Stimulated activated CD8-positive, alpha-beta memory T cell treated with anti-CD3 and anti-CD28 coated beads, Interleukin-4, amount 100 ng/mL, for 48 hours (primary cell): ENCODE measurements around the gene CDH11.
A peak's percentile ranks its signal among the peaks of the same experiment; 100 is the strongest.

Source experiments
- DNase-seq: peaks from one replicate; pipeline ENCODE4 v3.0.0-alpha.2; 2020

Gene CDH11, protein sequence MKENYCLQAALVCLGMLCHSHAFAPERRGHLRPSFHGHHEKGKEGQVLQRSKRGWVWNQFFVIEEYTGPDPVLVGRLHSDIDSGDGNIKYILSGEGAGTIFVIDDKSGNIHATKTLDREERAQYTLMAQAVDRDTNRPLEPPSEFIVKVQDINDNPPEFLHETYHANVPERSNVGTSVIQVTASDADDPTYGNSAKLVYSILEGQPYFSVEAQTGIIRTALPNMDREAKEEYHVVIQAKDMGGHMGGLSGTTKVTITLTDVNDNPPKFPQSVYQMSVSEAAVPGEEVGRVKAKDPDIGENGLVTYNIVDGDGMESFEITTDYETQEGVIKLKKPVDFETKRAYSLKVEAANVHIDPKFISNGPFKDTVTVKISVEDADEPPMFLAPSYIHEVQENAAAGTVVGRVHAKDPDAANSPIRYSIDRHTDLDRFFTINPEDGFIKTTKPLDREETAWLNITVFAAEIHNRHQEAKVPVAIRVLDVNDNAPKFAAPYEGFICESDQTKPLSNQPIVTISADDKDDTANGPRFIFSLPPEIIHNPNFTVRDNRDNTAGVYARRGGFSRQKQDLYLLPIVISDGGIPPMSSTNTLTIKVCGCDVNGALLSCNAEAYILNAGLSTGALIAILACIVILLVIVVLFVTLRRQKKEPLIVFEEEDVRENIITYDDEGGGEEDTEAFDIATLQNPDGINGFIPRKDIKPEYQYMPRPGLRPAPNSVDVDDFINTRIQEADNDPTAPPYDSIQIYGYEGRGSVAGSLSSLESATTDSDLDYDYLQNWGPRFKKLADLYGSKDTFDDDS

DNA sequence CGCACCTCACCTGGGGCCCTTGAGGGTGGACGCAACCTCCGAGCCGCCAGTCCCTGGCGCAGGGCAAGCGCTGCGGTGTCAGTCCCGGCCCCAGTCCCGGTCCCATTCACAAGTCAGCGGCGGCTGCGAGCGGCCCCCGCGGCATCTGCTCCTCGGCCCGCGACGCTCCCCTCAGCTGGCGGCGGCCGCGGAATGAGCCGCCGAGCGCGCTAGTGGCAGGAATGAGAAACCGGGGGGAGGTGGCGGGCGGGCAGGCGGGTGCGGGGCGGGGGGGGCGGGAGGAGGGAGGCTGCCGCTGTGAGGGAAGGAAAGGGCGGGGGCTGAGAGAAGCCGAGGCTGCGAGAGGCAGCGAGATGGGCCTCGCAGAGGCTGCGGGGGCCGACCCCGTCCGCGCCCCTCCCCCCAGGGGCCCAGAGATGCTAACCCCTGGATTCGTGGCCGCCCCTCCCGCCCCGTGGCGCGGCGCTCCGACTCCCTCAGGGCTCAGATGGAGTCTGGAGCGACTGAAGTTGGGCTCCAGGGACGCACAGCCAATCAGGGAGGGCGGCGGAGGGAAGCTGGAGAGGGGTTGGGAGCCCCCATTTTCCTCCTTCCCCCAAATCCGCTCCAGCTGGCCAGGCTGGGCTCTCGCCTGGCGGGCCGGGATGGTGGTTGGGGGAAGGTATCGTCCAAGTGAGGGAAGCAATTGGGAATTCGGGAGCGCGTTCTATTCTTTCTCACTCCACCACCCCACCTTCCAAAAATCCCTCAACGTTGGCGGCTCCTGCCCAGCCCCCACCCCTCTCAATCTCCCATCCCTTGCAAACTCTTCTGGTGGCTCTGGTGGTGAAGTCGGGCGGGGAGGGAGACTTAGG is at the start of gene CDH11:
Gene CDH11 (minus strand): TSS at position 194 of the 854 bp plus-strand sequence. CDS start 117,194 bp downstream, outside the sequence.
- DNase-seq: no peak

DNA sequence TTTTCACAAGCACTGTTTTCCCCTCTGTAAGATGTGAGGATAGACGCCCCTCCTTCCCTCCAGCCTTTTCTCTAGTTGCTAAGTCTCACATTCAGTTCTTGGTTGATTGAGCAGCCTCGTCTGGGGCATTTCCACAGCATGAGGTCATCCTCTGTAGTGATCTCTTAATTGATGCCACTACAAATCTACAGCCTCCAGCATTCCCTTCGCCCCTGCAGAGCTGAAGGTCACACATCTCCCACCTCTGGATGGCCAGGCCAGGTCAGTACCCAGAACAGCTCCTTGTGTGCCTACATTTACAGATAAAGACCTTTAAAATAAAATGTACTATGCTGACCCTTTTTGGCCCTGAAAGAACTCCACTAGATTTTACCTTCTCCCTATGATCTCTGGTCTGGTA is 32.5 kb upstream of the CDH11 start:
- no peak for DNase-seq

DNA sequence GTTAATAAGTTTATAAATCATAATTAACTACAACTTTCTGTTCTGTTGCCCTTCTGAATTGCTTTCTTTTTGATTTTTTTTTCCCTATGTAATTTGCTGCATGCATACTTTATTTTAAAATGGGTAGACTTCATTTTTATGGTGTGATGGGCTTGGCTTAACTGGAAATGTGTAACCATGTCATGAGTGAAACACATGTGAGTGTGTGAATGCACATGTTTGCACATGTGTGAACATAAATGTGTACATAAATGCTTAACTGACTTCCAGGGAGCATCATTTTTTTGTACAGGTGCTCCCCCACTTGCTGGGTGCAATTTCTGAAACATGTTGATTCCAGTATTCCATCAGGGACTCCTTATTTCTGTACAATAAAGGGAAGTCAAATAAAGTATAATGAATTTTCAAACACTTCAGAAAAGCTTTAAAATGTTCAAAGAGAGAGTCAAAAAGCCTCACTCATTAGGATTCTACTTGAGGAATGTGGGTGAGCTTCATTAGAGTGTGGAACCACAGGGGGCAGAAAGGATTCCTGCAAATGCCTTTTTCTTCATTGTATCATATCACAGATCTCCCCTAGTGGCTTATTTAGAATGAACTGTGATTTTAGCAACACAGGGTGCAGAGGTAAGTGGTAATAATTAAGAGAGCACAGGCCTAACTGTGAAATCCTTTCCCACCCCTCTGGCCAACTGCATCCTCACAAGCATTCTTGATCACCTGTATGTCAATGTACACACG is 31.7 kb upstream of the CDH11 start:
- DNase-seq: no peak

DNA sequence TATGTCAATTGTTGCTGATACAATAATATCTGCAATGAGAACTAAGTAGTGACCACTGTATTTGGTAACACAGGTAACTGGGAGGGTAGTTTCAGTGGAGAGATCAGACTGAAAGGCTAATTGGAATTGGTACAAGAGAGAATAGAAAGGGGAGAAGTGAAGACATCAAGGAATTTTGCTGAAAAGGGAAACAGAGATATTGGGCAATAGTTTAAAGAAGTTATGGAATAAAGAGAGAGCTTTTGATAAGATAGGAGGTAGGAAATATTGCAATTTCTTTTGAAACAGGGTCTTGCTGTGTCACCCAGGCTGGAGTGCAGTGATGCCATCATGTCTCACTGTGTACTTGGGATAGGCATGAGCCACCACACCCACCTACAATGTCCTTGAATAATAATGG is 26.9 kb upstream of the CDH11 start:
- no peak for DNase-seq

DNA sequence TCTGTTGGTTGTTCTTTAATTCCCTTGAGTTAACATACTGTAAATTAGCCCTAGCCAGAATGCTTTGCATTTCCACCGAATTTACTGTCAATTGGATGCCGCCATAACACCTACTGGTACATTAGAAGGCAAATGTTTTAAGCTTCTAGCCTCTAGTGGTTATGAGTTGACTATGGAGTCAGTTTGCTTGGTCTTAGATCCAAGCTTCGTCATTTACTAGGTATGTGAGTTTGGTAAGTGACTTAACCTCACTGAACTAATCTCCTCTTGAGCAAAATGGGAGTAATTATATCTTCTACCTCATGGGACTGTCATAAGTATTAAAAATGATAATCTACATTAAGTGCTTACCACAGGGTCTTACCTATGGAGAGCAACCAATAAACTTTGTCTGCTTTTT is 20.4 kb upstream of the CDH11 start:
- no peak for DNase-seq

DNA sequence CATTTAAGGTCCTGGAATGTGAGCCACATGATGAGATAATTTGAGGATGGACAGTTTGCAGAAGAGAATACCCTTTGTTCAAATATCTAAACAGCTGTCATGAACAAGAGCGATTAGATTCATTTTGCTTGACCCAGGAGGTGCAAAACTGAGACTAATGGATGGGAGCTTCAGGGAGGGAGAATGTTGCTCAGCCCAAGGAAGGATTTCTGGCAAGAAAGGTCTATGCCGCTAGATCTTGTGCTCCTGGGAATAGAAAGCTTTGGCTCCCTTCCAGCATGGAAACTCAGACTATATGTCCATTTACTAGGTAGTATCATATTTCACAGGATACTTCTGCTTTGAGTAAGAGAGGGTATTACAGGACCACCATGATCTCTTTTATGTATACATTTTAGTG is 14.8 kb upstream of the CDH11 start:
- no peak for DNase-seq

DNA sequence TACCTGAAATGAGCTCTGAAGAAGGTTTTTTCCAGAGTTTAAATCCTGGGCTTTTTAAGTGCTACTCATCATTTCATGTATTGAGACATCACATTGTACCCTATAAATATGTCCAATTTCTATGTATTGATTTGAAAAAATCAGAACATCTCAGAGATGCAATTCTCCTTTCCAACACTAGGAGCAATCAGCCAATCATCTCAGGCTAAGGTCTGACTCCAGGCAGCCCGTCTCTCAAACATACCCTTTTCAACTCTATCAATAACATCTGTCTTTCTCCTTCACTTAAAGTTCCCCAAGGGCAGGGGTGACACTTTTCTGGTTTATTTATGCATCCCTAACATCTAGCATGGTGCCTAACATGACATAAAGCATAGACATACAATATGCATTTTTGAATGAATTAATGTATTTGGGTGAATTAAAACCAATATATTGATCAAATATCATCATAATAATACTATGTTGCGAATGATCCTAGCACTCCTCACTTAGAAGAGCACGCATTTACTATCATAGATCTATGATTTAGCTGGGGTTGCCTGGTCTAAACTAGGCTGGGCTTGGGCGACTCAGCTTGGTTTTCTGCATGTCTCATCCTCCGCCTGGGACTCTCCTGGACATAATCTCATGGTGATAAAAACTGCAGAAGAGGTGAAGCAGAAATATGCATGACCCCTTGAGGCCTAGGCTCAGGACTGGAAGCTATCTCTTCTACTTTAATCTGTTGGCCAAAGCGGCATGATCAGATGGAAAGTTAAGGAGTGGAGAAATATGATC is 5.2 kb upstream of the CDH11 start:
- DNase-seq: no peak

DNA sequence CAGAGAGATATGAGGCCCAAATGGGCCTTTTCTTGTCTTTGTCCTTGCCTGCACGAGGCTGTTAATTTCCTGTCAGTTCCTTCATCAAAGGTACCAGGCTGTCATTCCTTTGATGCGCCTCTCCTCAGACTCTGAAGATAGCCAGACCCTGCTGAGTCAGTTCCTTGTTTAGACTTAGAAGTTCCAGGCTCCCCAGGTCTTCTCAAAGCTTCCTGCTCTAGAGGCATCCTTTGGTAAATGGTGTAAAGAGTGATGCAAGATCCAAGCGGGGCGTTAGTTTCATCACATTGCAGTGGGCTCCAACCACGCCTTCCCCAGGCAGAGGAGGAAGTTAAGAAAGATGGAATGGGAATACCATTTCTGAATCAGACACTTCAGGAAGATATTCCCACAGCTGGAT is 4.0 kb upstream of the CDH11 start:
- no peak for DNase-seq

DNA sequence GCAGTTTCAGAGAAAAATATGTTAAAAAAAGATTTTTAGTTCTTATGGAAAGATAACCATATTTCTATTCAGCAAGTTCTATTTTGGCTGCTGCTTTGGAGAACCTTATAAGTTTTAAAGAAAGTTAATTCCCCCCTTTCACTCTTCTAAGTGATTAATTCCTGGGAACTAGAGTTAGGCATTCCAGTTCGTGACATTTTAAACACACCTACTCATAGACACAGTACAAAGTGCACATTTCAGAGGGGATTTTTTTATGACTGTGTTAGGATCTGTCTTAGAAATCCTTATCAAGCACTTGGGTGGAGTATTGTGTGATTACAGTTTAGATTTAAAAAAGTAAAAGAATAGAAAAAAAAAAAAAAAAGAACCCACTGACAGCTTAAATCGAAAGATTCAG is 3.5 kb upstream of the CDH11 start:
- no peak for DNase-seq

DNA sequence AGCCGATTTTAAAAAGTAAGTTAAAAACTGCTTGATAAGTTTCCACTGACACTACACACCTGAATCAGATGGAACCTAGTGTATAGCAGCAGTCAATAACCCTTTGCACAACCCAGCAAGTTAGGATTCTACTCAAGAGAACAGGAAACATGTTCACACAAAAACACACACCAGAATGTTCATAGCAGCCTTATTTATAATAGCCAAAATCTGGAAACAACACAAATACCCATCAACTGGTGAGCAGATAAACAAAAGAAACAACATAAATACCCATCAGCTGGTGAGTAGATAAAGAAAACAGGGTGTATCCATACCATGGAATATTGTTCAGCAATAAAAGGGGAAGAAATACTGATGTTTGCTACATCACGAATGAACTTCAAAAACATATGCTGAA is 2.7 kb upstream of the CDH11 start:
- no peak for DNase-seq

DNA sequence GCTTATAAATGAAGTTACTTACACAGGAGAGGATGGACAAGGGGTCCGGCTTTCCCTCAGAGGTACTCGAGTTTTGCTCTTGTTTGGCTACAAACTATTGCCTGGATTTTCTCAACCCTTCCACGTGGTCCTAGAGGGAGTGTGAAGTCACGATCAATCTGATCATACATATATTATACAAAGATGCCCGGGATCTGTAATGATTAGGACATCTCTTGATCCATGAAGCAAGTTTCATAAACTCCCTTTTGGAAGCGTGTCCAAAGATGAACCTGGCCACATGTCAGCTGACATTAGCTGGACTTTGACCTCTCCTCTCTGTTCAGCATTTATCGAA is 2.3 kb upstream of the CDH11 start:
- no peak for DNase-seq

DNA sequence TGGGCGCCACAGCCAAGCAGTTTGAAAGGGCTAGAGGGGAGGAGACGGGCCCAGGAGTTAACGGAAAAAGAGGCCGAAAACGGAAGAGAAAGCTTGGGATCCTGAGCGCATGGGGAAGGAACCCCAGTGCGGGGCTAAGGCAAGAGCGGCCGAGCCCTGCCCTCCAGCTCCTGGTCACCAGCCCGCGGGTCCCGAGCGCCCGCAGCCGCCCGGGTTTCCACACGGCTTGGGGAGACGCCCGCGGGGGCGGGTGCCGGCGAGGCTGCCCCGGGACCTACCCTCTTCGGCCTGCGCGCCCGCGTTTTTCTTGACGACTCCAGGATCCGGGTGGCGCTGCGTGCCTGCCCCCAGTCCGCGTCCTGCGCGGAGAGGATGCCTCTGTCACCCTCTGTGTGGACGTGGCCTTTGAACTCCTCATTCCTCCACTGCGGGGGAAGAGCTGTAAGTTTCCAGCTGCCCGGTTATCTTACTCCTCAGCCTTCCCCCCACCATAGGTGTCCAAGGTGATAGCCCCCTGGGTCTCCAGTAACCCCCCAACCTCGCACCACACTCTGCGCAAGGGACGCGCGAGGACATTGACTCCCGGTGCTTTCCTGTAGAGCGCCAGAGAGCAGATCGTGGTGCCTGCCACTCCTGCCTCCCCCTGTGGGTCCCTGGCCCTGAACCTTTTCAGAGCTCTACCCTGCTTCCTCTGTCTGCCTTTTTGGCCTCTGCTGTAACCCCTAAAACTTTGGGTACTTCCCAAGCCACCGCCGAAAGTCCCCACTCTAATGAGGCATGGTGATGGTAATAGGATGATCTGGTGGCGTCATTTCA is 1.7 kb upstream of the CDH11 start:
- DNase-seq: no peak

DNA sequence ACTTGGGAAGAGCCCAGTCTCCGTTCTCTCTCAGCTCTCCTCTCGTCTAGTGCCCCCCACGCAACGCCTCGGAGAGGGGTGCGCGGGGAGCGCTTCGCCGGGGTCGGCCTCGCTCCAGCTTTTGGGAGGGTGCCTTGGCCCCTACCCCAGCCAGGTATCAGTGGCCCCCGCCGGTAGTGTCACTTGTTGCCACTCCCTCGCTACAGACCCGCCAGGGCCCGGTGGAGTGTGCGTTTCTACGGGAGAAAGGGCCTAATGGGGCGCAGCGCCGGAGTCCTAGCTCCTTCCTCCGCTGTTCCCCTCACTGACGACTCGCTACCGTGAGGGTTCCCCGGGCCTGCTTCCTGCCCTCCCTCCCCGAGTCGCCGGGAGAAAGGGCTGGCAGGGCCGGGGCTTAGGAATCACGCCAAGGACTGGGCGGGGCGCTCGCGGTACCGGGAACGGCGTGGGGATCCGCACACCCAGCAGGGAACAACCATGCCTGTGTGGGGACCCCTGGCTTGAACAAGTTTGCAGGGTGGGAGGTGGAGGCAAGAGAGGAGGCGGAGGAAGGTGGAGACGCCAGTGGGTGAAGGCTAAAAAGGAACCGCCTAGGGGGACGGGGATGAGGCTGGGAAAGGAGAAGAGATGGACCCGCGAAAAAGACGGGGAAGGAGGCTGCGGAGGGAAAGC is 997 bp upstream of the CDH11 start:
- DNase-seq: no peak

DNA sequence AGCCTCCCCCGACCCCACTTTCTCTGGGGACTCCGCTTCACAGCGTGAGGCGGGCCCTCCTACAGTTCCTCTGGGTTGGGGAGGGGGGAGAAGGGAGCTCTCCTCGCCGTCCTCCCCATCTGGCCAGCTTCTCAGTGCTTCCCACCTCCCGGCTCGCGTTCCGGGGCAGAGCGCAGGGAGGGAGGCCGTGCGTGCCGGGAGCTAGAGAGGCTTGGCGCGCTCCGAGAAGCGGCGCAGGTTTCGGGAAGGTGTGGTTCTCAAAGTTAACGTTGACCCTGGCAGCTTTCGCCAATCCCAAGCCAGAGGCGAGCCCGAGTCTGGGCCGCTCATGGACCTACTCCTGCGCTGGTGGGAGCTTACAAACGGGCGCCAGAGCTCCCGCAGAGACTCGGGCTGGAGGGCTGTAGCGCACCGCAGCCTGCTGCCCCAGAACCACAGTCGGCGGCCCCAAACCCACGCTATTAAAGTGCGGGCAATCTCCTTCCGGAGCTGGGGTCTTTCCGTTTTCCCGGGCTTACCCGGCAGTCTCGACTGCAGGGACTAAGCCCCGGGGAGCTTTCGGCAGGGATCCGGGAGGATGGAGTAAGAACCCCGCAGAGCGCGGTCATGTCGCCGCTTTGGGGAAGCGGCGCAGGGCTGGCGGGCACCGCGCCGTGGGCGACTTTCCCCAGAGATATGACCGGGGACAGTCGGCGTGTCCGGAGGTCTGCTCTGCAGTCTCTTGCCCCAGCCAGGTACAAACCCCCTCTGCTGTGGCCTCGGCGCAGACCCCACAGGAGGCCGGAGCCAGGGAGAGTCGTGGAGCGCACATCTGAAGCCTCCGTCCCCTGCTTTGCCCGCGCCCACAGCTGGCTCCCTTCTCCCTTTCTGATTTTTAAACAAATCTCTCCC is 787 bp downstream of the CDH11 start:
- DNase-seq: no peak

DNA sequence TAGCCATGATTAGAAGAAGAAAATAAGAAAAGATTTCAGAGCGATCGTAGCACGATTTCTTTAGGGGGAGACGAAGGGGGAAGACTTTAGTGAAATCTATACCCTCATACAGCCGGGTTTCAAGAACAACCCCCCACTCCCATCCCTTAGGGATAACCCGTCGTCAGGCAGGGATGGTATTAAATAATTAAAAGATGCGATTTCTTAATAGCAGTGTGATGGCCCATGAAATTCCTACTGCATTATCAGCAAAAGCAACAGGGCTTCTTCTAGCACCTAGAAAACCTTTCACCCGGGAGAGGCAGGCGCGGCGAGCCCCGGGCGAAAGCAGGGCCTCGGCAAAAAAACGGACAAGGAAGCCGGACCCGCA is 1.4 kb downstream of the CDH11 start:
- no peak for DNase-seq

DNA sequence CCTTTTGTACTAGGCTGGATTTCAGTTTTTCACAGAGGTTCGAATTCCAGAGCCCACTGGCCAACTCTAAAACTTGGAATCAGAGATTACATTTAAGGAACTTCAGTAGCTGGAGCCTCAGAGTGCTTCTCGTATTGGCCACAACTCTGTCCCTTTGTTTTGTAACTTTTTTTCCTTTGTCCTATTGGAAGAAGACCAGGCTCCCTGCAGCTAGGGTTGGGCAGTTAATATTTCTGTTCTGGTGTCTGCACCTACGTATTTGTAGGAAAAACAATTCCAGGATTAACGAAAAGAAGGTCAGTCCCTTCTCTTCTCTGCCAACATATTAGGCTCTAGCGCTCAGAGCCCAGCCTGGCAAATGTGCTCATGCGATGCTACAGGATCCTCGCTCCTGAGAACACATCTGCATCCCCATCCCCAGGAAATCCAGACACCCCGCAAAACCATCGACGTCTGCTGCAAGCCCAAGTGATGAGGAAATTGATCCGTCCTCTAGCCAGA is 1.9 kb downstream of the CDH11 start:
- no peak for DNase-seq

DNA sequence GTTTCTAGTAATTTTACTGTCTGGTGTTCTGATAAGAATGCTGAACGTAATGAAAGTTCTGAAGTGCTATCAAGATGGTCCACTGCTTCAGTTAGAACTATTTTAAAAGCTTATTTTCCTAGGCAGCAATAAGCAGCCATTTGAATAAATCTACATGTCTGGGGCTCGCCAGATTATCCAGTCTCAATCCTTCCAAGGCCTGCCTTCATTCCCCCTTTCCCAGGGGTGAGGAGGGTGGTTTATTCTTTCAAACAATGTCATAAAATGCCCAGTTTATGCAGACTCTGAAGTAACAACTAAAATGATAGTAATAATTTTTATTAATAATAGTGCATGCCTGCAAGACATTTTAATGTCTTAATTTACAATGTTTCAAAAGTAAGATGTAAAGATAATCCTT is 2.4 kb downstream of the CDH11 start:
- DNase-seq: no peak

DNA sequence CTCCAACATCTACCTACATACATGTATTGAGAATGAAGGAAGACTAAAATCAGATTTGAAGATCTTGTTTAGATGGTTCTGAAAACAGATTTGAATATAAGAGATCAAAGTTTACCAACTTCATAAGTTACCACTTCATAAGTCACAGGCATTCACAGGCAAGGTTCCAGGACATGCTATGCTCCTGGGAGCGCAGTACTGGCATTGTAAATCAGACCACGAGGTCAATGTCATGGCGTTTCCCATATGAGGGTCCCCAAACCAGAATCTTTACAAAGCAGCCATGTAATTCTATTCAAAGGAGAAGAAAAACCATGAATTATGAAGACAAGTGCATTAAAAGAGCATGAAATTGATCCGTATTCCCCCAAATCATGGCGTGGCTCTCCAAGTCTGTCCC is 3.0 kb downstream of the CDH11 start:
- no peak for DNase-seq

DNA sequence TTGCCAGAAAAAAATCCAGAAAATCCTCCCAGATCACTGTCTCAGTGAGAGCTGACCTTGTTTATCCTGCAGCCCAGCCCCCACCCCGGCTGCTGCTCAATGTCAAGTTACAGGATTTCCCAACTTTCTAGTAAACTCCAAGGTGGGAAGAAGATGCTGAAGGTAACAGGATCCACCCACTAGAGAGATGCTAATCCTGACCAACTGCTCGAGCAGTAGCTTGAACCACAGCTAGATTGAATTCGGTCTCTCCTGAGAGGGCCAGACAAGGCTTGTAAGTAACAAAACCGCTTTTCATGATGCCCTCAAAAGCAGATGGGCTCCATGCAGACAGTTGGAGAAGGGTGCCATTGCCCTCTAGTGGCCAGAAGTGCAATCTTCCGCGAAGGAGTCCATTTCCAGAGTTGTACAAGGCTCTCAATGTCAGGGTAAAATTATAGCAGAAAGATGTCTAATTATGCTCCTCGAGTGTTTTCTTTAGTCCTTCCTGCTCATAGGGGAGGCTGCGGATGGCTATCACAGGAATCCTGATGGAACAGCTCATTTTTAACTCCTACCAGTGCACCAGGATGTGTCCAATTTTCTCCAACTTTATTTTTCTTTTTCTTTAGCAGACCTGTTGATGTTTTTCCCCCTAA is 3.9 kb downstream of the CDH11 start:
- peak; percentile 57 for DNase-seq
